HepG2 (cell line): ENCODE results near the gene DNM3. TPM values are rescaled to one million over a fixed set of nuclear protein-coding genes. Genes with fewer than 3 reads are reported as not detected.

Experiments used
- FOXA1 ChIP-seq, 2 experiments: fragments of 450-650 bp in 1 of 2; sonication (generic) in 1 of 2; formaldehyde crosslinking in 1 of 2; IDR thresholded peaks; 2 replicates each; pipeline versions ENCODE4 v1.4.0 to v1.6.1; 2016 to 2020; ENCODE audit warnings: missing genetic modification reagents in 1 of 2
- HMG20B ChIP-seq: conservative IDR thresholded peaks from 2 replicates; pipeline ENCODE4 v1.6.1; 2016; ENCODE audit warnings: missing genetic modification reagents, missing compliant biosample characterization
- HNF4A ChIP-seq: sonication (generic); formaldehyde crosslinking; IDR thresholded peaks from 2 replicates; pipeline ENCODE4 v1.4.0; 2020; ENCODE audit warnings: missing genetic modification reagents
- HNRNPH1 ChIP-seq: fragments of 200-400 bp; formaldehyde crosslinking; optimal IDR thresholded peaks from 2 replicates; pipeline ENCODE3; 2017; ENCODE audit warnings: mild to moderate bottlenecking, low read depth, low read length
- IKZF1 ChIP-seq: fragments of 450-650 bp; IDR thresholded peaks from 2 replicates; pipeline ENCODE4 v1.7.1; 2016
- MAFF ChIP-seq: IDR thresholded peaks from 2 replicates; pipeline ENCODE4 v1.6.1; 2011; ENCODE audit warnings: low read depth, low read length, improper control_type of control experiment
- MAFK ChIP-seq, 2 experiments: IDR thresholded peaks in 1 of 2; conservative IDR thresholded peaks in 1 of 2; 2 replicates each; pipeline ENCODE4 v1.6.1; 2011; ENCODE audit warnings: improper control_type of control experiment in 2 of 2, low read length in 2 of 2
- MIXL1 ChIP-seq: IDR thresholded peaks from 2 replicates; pipeline ENCODE4 v1.6.1; 2016
- PAF1 ChIP-seq: IDR thresholded peaks from 2 replicates; pipeline ENCODE4 v1.6.1; 2016; ENCODE audit warnings: missing genetic modification reagents, missing compliant biosample characterization
- POGZ ChIP-seq: sonication (generic); formaldehyde crosslinking; IDR thresholded peaks from 2 replicates; pipeline ENCODE4 v1.4.0; 2020; ENCODE audit warnings: mild to moderate bottlenecking, missing genetic modification reagents
- RBAK ChIP-seq: sonication (generic); formaldehyde crosslinking; IDR thresholded peaks from 2 replicates; pipeline ENCODE4 v1.5.1; 2020; ENCODE audit warnings: mild to moderate bottlenecking, missing genetic modification reagents
- SMC3 ChIP-seq: IDR thresholded peaks from 2 replicates; pipeline ENCODE4 v1.6.1; 2011; ENCODE audit warnings: low read length, improper control_type of control experiment
- SMYD3 ChIP-seq: sonication (generic); formaldehyde crosslinking; IDR thresholded peaks from 2 replicates; pipeline ENCODE4 v1.8.1; 2023; ENCODE audit warnings: mild to moderate bottlenecking, missing genetic modification reagents
- SRF ChIP-seq: IDR thresholded peaks from 2 replicates; pipeline ENCODE4 v1.6.1; 2011; ENCODE audit warnings: mild to moderate bottlenecking, low read depth, low read length, moderate library complexity
- TARDBP ChIP-seq: sonication (generic); formaldehyde crosslinking; IDR thresholded peaks from 2 replicates; pipeline ENCODE4 v1.8.0; 2022; ENCODE audit warnings: mild to moderate bottlenecking, missing genetic modification reagents
- TERF1 ChIP-seq: sonication (generic); formaldehyde crosslinking; IDR thresholded peaks from 2 replicates; pipeline ENCODE4 v1.8.0; 2022; ENCODE audit warnings: mild to moderate bottlenecking, missing genetic modification reagents, moderate library complexity
- ZHX2 ChIP-seq, 2 experiments: sonication (generic) in 1 of 2; formaldehyde crosslinking in 1 of 2; IDR thresholded peaks; 2 replicates each; pipeline versions ENCODE4 v1.6.1 to v1.9.0; 2014 to 2022; ENCODE audit warnings: antibody characterized with exemption in 1 of 2, borderline replicate concordance in 1 of 2, inconsistent platforms in 1 of 2, low read depth in 1 of 2, missing genetic modification reagents in 1 of 2
- ZKSCAN5 ChIP-seq: sonication (generic); formaldehyde crosslinking; IDR thresholded peaks from 2 replicates; pipeline ENCODE4 v1.5.1; 2020; ENCODE audit warnings: mild to moderate bottlenecking, missing genetic modification reagents
- ZNF124 ChIP-seq: sonication (generic); formaldehyde crosslinking; IDR thresholded peaks from 2 replicates; pipeline ENCODE4 v1.4.0; 2020; ENCODE audit warnings: missing genetic modification reagents
- ZNF362 ChIP-seq: sonication (generic); formaldehyde crosslinking; IDR thresholded peaks from 2 replicates; pipeline ENCODE4 v1.4.0; 2020; ENCODE audit warnings: missing genetic modification reagents, mild to moderate bottlenecking, borderline replicate concordance
- ZNF644 ChIP-seq: IDR thresholded peaks from 2 replicates; pipeline ENCODE4 v1.6.1; 2016; ENCODE audit warnings: low read depth
- ZNF703 ChIP-seq: sonication (generic); formaldehyde crosslinking; IDR thresholded peaks from 2 replicates; pipeline ENCODE4 v1.5.1; 2020; ENCODE audit warnings: missing genetic modification reagents, mild to moderate bottlenecking, moderate library complexity, borderline replicate concordance
- ZNF780A ChIP-seq: sonication (generic); formaldehyde crosslinking; IDR thresholded peaks from 2 replicates; pipeline ENCODE4 v1.8.0; 2022; ENCODE audit warnings: mild to moderate bottlenecking, missing genetic modification reagents, moderate library complexity
- polyA plus RNA-seq, 8 experiments: library from polyadenylated mRNA; depleted of rRNA in 3 of 8; stranded (reverse) in 7 of 8; unstranded in 1 of 8; fragments of >200 nt; fragmentation: Illumina TruSeq in 4 of 8; extraction: Trizol in 4 of 8; gene quantifications; 2 replicates each; pipeline versions ENCODE4 v1.2.1 to v1.2.3, GENCODE V29; 2011 to 2016; ENCODE audit warnings: low read depth in 4 of 8, missing spikeins in 1 of 8, mixed read lengths in 1 of 8; ENCODE audit not compliant: insufficient read depth in 1 of 8
- total RNA-seq, 5 experiments: library from RNA; depleted of rRNA; stranded (reverse); fragments of >200 nt; fragmentation: Illumina TruSeq; extraction: Trizol; gene quantifications; 2 replicates each; pipeline ENCODE4 v1.2.3, GENCODE V29; 2016; ENCODE audit warnings: low read depth in 1 of 5

DNM3 gene
- total and polyA plus RNA-seq, 2 of the 13 experiments (the other 11 are each of a cell fraction or from before 2014, with no cell fraction given) = 0.05 TPM; not detected in 1

GRCh38 chr1:172398970-172399755 lies 557.9 kb downstream of the DNM3 start (continued):
- TF ChIP-seq ZNF703 (CRISPR knock-in tag) (no peak), ZNF362 (CRISPR knock-in tag) (no peak), SMYD3 (CRISPR knock-in tag) (no peak), MAFF (0 out of 2 replicates have a peak, but pooled peaks have one; percentile 1), TARDBP (0 out of 2 replicates have a peak, but pooled peaks have one; percentile 26), RBAK (CRISPR knock-in tag) (0 out of 2 replicates have a peak, but pooled peaks have one; percentile 21), HMG20B (no peak), IKZF1 (no peak), ZKSCAN5 (CRISPR knock-in tag) (no peak), ZHX2 (IDR thresholded peaks at IDR 0.05; ENCODE audit: low read depth) (no peak), ZHX2 (CRISPR knock-in tag; IDR thresholded peaks at IDR 0.05; ENCODE audit: borderline replicate concordance) (no peak), ZNF124 (no peak), HNF4A (CRISPR knock-in tag) (no peak), ZNF780A (no peak), MAFK (conservative IDR thresholded peaks at IDR 0.05 in 1 of 2, IDR thresholded peaks at IDR 0.05 in 1 of 2; ENCODE audit: low read length in 2 of 2) (no peak), FOXA1 (IDR thresholded peaks at IDR 0.05) (no peak), FOXA1 (CRISPR knock-in tag; IDR thresholded peaks at IDR 0.05) (peak; percentile 43), ZNF644 (peak; percentile 96), SMC3 (peak; percentile 66), TERF1 (CRISPR knock-in tag) (no peak), SRF (no peak), PAF1 (no peak), HNRNPH1 (no peak), MIXL1 (CRISPR knock-in tag) (peak; percentile 17; the same call in 1 of the 2 replicates), POGZ (CRISPR knock-in tag) (peak; percentile 51)
